ENCODE data around the gene LPCAT1. TPM values are rescaled to one million over a fixed set of nuclear protein-coding genes. Genes with fewer than 3 reads are reported as not detected.

The LPCAT1 gene
- total RNA-seq, 1 experiment from 2014 or later = 75.0 TPM

- ChIA-PET RAD21 (ENCODE audit: low non-redundant PET in 1 of 2, low total read pairs in 2 of 2, uncharacterized antibody in 2 of 2, unreplicated experiment in 2 of 2) (no interaction called here), CTCF (no interaction called here), POLR2A (no interaction called here)
- H3K9me3 ChIP-seq (ENCODE audit: control insufficient read depth in 1 of 2, insufficient read depth in 1 of 2, low read depth in 1 of 2, low read length in 2 of 2) = no peaks in the 10 kb centered on the region
- H3K4me1 ChIP-seq (ENCODE audit: control insufficient read depth in 1 of 2, insufficient read depth in 2 of 2, low read length in 2 of 2) = no peaks in the 10 kb centered on the region; a peak in 1 of 4 replicates
- no peak overlapping the region for H3K4me3 ChIP-seq (replicated peaks in 1 of 2; ENCODE audit: low read depth in 1 of 2, low read length in 2 of 2)
- ATAC-seq (no peak), DNase-seq (ENCODE audit: low read depth, low spot score) (no peak)
- intact Hi-C loops (cut with micrococcal nuclease) = no loop called here
- no peak for TF ChIP-seq JUND (IDR thresholded peaks at IDR 0.05)
- no peak for TF ChIP-seq ELF1 (IDR thresholded peaks at IDR 0.05; ENCODE audit: borderline replicate concordance, low read depth)
- TF ChIP-seq REST (IDR thresholded peaks at IDR 0.05; ENCODE audit: low read depth) = no peak
- no peak for TF ChIP-seq YY1 (IDR thresholded peaks at IDR 0.05; ENCODE audit: extremely low read depth, insufficient replicate concordance, low read depth, low read length)
- no peak for TF ChIP-seq CTCF (IDR thresholded peaks at IDR 0.05 in 2 of 3, conservative IDR thresholded peaks at IDR 0.05 in 1 of 3; ENCODE audit: borderline replicate concordance in 1 of 3, insufficient read depth in 1 of 3, low read depth in 2 of 3, low read length in 2 of 3)
- no peak for TF ChIP-seq FOSL1 (IDR thresholded peaks at IDR 0.05; ENCODE audit: low read depth)
- TF ChIP-seq SRF (IDR thresholded peaks at IDR 0.05; ENCODE audit: low read depth) = no peak
- no peak for TF ChIP-seq EGR1 (IDR thresholded peaks at IDR 0.05; ENCODE audit: low read depth)
- no peak for TF ChIP-seq ZBTB33 (IDR thresholded peaks at IDR 0.05; ENCODE audit: extremely low read depth, insufficient replicate concordance, low read length)
- TF ChIP-seq SP1 (IDR thresholded peaks at IDR 0.05; ENCODE audit: low read depth) = no peak
- TF ChIP-seq ZFX (IDR thresholded peaks at IDR 0.05) = no peak
- no peak overlapping the region for H3K4me2 ChIP-seq (ENCODE audit: low read length)
- no peak overlapping the region for H2AFZ ChIP-seq (ENCODE audit: low read depth, low read length, poor library complexity, severe bottlenecking)
- no peaks in the 10 kb centered on the region for H3K36me3 ChIP-seq (ENCODE audit: control insufficient read depth in 1 of 2, insufficient read depth in 2 of 2, low read length in 2 of 2)
- no peaks in the 10 kb centered on the region for H4K20me1 ChIP-seq (ENCODE audit: insufficient read depth)
- H3K9me2 ChIP-seq (ENCODE audit: insufficient read depth) = no peaks in the 10 kb centered on the region
- no TSS peak for BruUV-seq (replicated peaks)
- no peaks in the 10 kb centered on the region for H3K79me2 ChIP-seq (ENCODE audit: insufficient read depth, low read length)
- H3K27ac ChIP-seq (ENCODE audit: low read depth, low read length) = no peak overlapping the region
- H3K27me3 ChIP-seq (ENCODE audit: insufficient read depth, low read length) = no peaks in the 10 kb centered on the region
- no peak overlapping the region for H3K9ac ChIP-seq (ENCODE audit: low read length)
Observed at GRCh38 chr5:1548702-1549474, 25.1 kb upstream of the LPCAT1 start.

Data from HCT116 (cell line).